ENCODE data around the gene MDN1.
"Not testable (repeated sequence)": the region's sequence is repeated elsewhere in the genome, so short reads cannot be mapped to it uniquely, and the experiment has no call there.

MDN1 gene

GRCh38 chr6:89853068-89853467, 33.5 kb upstream of the MDN1 start:
- H3K4me3 ChIP-seq (ENCODE audit: low read depth, low read length) = no peak overlapping the region
- no peak for TF ChIP-seq CTCF (IDR thresholded peaks at IDR 0.05; ENCODE audit: borderline replicate concordance, insufficient read depth, low read depth, low read length)

GRCh38 chr6:89847513-89847912, 27.9 kb upstream of the MDN1 start:
- not testable (repeated sequence) for H3K4me3 ChIP-seq (ENCODE audit: low read depth, low read length)

- no peak for TF ChIP-seq CTCF (IDR thresholded peaks at IDR 0.05; ENCODE audit: borderline replicate concordance, insufficient read depth, low read depth, low read length)
- no peak overlapping the region for H3K4me3 ChIP-seq (ENCODE audit: low read depth, low read length)
Measured at GRCh38 chr6:89843070-89843469, 23.5 kb upstream of the MDN1 start.

- no peak overlapping the region for H3K4me3 ChIP-seq (ENCODE audit: low read depth, low read length)
- no peak for TF ChIP-seq CTCF (IDR thresholded peaks at IDR 0.05; ENCODE audit: borderline replicate concordance, insufficient read depth, low read depth, low read length)
Measured at GRCh38 chr6:89842228-89842627, 22.6 kb upstream of the MDN1 start.

GRCh38 chr6:89840538-89840937, 20.9 kb upstream of the MDN1 start:
- H3K4me3 ChIP-seq (ENCODE audit: low read depth, low read length) = no peak overlapping the region
- TF ChIP-seq CTCF (IDR thresholded peaks at IDR 0.05; ENCODE audit: borderline replicate concordance, insufficient read depth, low read depth, low read length) = no peak

- no peak for TF ChIP-seq CTCF (IDR thresholded peaks at IDR 0.05; ENCODE audit: borderline replicate concordance, insufficient read depth, low read depth, low read length)
- no peak overlapping the region for H3K4me3 ChIP-seq (ENCODE audit: low read depth, low read length)
Measured at GRCh38 chr6:89836639-89837222, 17.1 kb upstream of the MDN1 start.

GRCh38 chr6:89834884-89835792, 15.5 kb upstream of the MDN1 start:
- no peak overlapping the region for H3K4me3 ChIP-seq (ENCODE audit: low read depth, low read length)

More at GRCh38 chr6:89834884-89835792, 15.5 kb upstream of the MDN1 start:
- no peak for TF ChIP-seq CTCF (IDR thresholded peaks at IDR 0.05; ENCODE audit: borderline replicate concordance, insufficient read depth, low read depth, low read length)
